Sigmoid colon (tissue), 7 donors: ENCODE results near the gene SERPINF2. TPM values are rescaled to one million over a fixed set of nuclear protein-coding genes. Genes with fewer than 3 reads are reported as not detected.
A peak's percentile ranks its signal among the peaks of the same experiment; 100 is the strongest.
"Not testable (repeated sequence)": the region's sequence is repeated elsewhere in the genome, so short reads cannot be mapped to it uniquely, and the experiment has no call there.

Source experiments
- DNase-seq: peaks from one replicate; pipeline ENCODE4 v3.0.0-alpha.2; 2019
- H3K27ac ChIP-seq, 4 donors: fragments of 200-600 bp; sonication (generic); one replicate each; pipeline ENCODE4 v1.5.1; 2016 to 2019; ENCODE audit warnings: mild to moderate bottlenecking in 1 of 4
- H3K27me3 ChIP-seq, 3 donors: fragments of 200-600 bp; sonication (generic); one replicate each; pipeline ENCODE4 v1.5.1; 2019; ENCODE audit warnings: mild to moderate bottlenecking in 1 of 3
- H3K36me3 ChIP-seq, 4 donors: fragments of 200-600 bp; sonication (generic); one replicate each; pipeline ENCODE4 v1.5.1; 2016 to 2019
- H3K4me1 ChIP-seq, 4 donors: fragments of 200-600 bp; sonication (generic); one replicate each; pipeline ENCODE4 v1.5.1; 2017 to 2019
- H3K4me3 ChIP-seq, 4 donors: fragments of 200-600 bp; sonication (generic); one replicate each; pipeline ENCODE4 v1.5.1; 2017 to 2019; ENCODE audit warnings: mild to moderate bottlenecking in 2 of 4, moderate library complexity in 1 of 4
- H3K9me3 ChIP-seq, 4 donors: fragments of 200-600 bp in 3 of 4; sonication (generic) in 3 of 4; one replicate each; pipeline versions ENCODE4 v1.5.1 to v1.6.1; 2013 to 2019
- EP300 ChIP-seq, 4 donors: sonication (generic); formaldehyde crosslinking; IDR thresholded peaks; one replicate each; pipeline ENCODE4 v1.6.1; 2017; ENCODE audit warnings: antibody characterized with exemption in 4 of 4
- POLR2A ChIP-seq, 2 donors: fragments of 450-650 bp; IDR thresholded peaks; one replicate each; pipeline ENCODE4 v1.6.1; 2016; ENCODE audit warnings: antibody characterized with exemption in 2 of 2, mild to moderate bottlenecking in 2 of 2, moderate library complexity in 2 of 2
- POLR2AphosphoS5 ChIP-seq, 4 donors: sonication (generic); formaldehyde crosslinking; IDR thresholded peaks; one replicate each; pipeline ENCODE4 v1.6.1; 2017; ENCODE audit warnings: antibody characterized with exemption in 4 of 4
- WGBS, 2 donors: extraction: QIAGEN DNeasy Blood & Tissue Kit; methylation state at CpG; one replicate each; pipeline ENCODE4 v1.1.7; 2013; 5-methylcytosine and 5-hydroxymethylcytosine counted together
- intact Hi-C: fragments of 100-400 bp; cut with DNase I; formaldehyde crosslinking; loops from one replicate; pipeline ENCODE4 v1.15.1; 2023
- polyA plus RNA-seq, 3 donors: library from polyadenylated mRNA; stranded (reverse); fragments of 200-250 nt; gene quantifications; one replicate each; pipeline ENCODE4 v1.2.3, GENCODE V29; 2013
- total RNA-seq, 4 donors: library from RNA; depleted of rRNA; stranded (reverse); fragments of >200 nt; gene quantifications; one replicate each; pipeline ENCODE4 v1.1.0, GENCODE V29; 2016
- TF ChIP-seq, protein P1 (sequence below), 4 experiments: fragments of 450-650 bp in 3 of 4; fragments of 200-600 bp in 1 of 4; IDR thresholded peaks; one replicate each; pipeline ENCODE4 v1.5.1; 2016 to 2019; ENCODE audit warnings: antibody characterized with exemption in 4 of 4, mild to moderate bottlenecking in 3 of 4, moderate library complexity in 2 of 4
- donor health status: healthy with polysubstance abuse.
- donor health status: Bipolar disorder and iron deficiency.
- donor health status: healthy.

SERPINF2 gene
- total and polyA plus RNA-seq, 7 donors = 0.69 to 12.9 (median 3.8) TPM

DNA sequence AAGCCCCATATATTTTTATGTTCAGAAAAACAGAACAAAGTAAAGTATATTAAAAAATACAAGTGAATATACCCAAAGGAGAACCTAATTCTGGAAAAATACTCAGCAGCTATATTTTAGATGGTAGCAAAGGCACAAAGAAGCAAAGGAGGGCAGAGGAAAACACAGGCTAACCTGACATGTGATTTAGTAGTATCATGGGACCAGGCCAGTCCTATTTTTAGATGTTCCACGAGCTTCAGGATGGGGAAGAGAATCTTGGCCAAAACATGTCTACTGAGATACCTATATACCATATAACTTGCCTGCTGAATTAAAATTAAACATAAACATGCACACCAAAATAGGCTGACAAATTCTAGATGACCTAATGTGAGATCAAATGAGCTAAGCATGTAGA lies 54.1 kb downstream of the SERPINF2 start:
- WGBS, 2 donors = 38 to 51% methylated on average over 1 of the region's 1 CpG
- peak overlapping the region; percentile 58 to 85 (median 75) for H3K27ac ChIP-seq
- DNase-seq = peak; percentile 71

GRCh38 chr17:1797323-1797722 lies 54.7 kb downstream of the SERPINF2 start:
- Histone ChIP-seq H3K9me3 (no peaks in the 10 kb centered on the region), H3K27me3 (no peaks in the 10 kb centered on the region), H3K27ac (peak overlapping the region; percentile 58 to 85 (median 75)), H3K36me3 (peaks cover 0 to 25% (median 5%) of the 10 kb centered on the region in 4 donors), H3K4me1 (peaks cover 0 to 25% (median 21%) of the 10 kb centered on the region in 4 donors), H3K4me3 (no peak overlapping the region)
- 80 to 86% methylated on average over 3 of the region's 3 CpGs for WGBS, 2 donors
- peak; percentile 46 for DNase-seq
- no peak for TF ChIP-seq POLR2A (IDR thresholded peaks at IDR 0.05)
- no peak for TF ChIP-seq POLR2AphosphoS5 (IDR thresholded peaks at IDR 0.05)
- no peak for TF ChIP-seq EP300 (IDR thresholded peaks at IDR 0.05)
- TF ChIP-seq, protein P1, sequence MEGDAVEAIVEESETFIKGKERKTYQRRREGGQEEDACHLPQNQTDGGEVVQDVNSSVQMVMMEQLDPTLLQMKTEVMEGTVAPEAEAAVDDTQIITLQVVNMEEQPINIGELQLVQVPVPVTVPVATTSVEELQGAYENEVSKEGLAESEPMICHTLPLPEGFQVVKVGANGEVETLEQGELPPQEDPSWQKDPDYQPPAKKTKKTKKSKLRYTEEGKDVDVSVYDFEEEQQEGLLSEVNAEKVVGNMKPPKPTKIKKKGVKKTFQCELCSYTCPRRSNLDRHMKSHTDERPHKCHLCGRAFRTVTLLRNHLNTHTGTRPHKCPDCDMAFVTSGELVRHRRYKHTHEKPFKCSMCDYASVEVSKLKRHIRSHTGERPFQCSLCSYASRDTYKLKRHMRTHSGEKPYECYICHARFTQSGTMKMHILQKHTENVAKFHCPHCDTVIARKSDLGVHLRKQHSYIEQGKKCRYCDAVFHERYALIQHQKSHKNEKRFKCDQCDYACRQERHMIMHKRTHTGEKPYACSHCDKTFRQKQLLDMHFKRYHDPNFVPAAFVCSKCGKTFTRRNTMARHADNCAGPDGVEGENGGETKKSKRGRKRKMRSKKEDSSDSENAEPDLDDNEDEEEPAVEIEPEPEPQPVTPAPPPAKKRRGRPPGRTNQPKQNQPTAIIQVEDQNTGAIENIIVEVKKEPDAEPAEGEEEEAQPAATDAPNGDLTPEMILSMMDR (IDR thresholded peaks at IDR 0.05) = no peak
- intact Hi-C loops = no loop called here

More for the DNA sequence above, 54.1 kb downstream of the SERPINF2 start:
- intact Hi-C loops = no loop called here
- Histone ChIP-seq H3K27me3 (no peaks in the 10 kb centered on the region), H3K36me3 (peaks cover 0 to 20% (median 4%) of the 10 kb centered on the region in 4 donors), H3K9me3 (no peaks in the 10 kb centered on the region), H3K4me3 (no peak overlapping the region), H3K4me1 (peaks cover 0 to 25% (median 21%) of the 10 kb centered on the region in 4 donors)
- peak; percentile 51 to 79 (median 55) for TF ChIP-seq POLR2AphosphoS5 (IDR thresholded peaks at IDR 0.05)
- TF ChIP-seq, protein P1 (IDR thresholded peaks at IDR 0.05) = no peak
- TF ChIP-seq EP300 (IDR thresholded peaks at IDR 0.05) = peak in 3 of 4 donors; percentile 63 to 92 (median 65)

GRCh38 chr17:1797846-1798245 lies 55.2 kb downstream of the SERPINF2 start:
- H3K9me3 ChIP-seq, H3K4me3 ChIP-seq, intact Hi-C loops, H3K27me3 ChIP-seq: not testable (repeated sequence)
- peak; percentile 11 for DNase-seq
- Histone ChIP-seq H3K36me3 (peaks cover 0 to 29% (median 5%) of the 10 kb centered on the region in 4 donors), H3K4me1 (peaks cover 0 to 25% (median 21%) of the 10 kb centered on the region in 4 donors), H3K27ac (peak overlapping the region; percentile 58 to 85 (median 75))
- 96% methylated on average over 8 of the region's 8 CpGs for WGBS, 2 donors

DNA sequence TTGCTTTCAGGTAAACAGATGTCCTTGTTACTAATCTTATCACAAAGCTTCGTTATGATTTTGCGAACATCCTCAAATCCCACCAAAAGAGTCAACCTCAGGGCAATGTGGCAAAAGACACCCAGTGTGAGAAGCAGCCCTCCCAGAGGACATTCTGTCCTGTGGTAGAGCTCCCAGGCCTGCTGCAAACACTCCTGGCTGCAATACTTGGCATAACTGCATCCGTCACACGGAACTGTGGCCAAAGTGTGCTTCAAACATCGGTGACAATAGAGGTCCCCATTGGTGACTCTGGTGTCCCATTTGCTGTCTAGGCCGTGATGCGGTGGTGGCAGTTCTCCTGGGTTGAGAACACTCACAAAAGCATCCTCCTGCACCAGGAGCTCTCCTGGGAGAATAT lies 57.6 kb downstream of the SERPINF2 start:
- DNase-seq = no peak
- TF ChIP-seq, protein P1 (IDR thresholded peaks at IDR 0.05) = no peak
- TF ChIP-seq POLR2AphosphoS5 (IDR thresholded peaks at IDR 0.05) (no peak), EP300 (IDR thresholded peaks at IDR 0.05) (no peak), POLR2A (IDR thresholded peaks at IDR 0.05) (no peak)
- Histone ChIP-seq H3K4me1 (peaks cover 0 to 25% (median 21%) of the 10 kb centered on the region in 4 donors), H3K4me3 (no peak overlapping the region), H3K27ac (no peak overlapping the region), H3K9me3 (no peaks in the 10 kb centered on the region), H3K27me3 (no peaks in the 10 kb centered on the region), H3K36me3 (peaks cover 0 to 46% (median 14%) of the 10 kb centered on the region in 4 donors)
- intact Hi-C loops = no loop called here
- WGBS, 2 donors = 94 to 96% methylated on average over 7 of the region's 7 CpGs

DNA sequence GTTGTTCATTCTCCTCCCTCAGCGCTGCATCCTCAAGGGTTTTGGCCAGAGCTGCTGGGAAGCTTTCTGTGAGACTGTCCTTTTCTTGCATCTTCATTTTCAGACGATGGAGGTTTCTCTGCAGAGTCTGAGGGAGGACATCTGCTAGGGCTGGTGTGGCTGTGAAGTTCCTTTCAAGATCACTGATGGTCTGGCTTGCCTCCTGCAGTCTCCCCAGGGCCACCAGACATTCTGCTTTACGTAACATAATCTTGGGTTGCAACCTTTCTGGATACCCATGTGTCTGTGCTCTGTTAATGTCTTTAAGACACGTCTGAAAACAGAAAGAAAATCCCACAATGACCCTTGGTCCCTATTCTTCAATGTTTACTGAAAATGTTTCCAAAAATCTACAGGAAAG lies 58.0 kb downstream of the SERPINF2 start:
- DNase-seq = peak; percentile 27
- H3K27me3 ChIP-seq = no peaks in the 10 kb centered on the region
- H3K36me3 ChIP-seq = peaks cover 0 to 46% (median 14%) of the 10 kb centered on the region in 4 donors
- no peak for TF ChIP-seq POLR2AphosphoS5 (IDR thresholded peaks at IDR 0.05)
- TF ChIP-seq POLR2A (IDR thresholded peaks at IDR 0.05) = no peak
- TF ChIP-seq, protein P1 (IDR thresholded peaks at IDR 0.05) = no peak
- TF ChIP-seq EP300 (IDR thresholded peaks at IDR 0.05) = no peak
- intact Hi-C loops = no loop called here
- no peaks in the 10 kb centered on the region for H3K9me3 ChIP-seq
- peaks cover 0 to 23% (median 21%) of the 10 kb centered on the region in 4 donors for H3K4me1 ChIP-seq
- H3K27ac ChIP-seq = no peak overlapping the region
- no peak overlapping the region for H3K4me3 ChIP-seq
- 84% methylated on average over 4 of the region's 4 CpGs for WGBS, 2 donors
